Suprapubic skin (tissue), 3 donors: Measurements from ENCODE around the gene RENBP.

Source experiments
- CTCF ChIP-seq, 2 donors: fragments of 200-600 bp in 1 of 2; fragments of 450-650 bp in 1 of 2; sonication (generic) in 1 of 2; IDR thresholded peaks; one replicate each; pipeline ENCODE4 v1.5.1; 2016 to 2019; ENCODE audit warnings: antibody characterized with exemption in 2 of 2, mild to moderate bottlenecking in 1 of 2, moderate library complexity in 1 of 2
- EP300 ChIP-seq: sonication (generic); formaldehyde crosslinking; IDR thresholded peaks from one replicate; pipeline ENCODE4 v1.6.1; 2017; ENCODE audit warnings: antibody characterized with exemption

- TF ChIP-seq CTCF (IDR thresholded peaks at IDR 0.05) (no peak), EP300 (no peak)
Measured at GRCh38 chrX:153958605-153959004, 14.2 kb upstream of the RENBP start.
